ENCODE results near the gene PALLD.
"Not testable (repeated sequence)": the region's sequence is repeated elsewhere in the genome, so short reads cannot be mapped to it uniquely, and the experiment has no call there.

Gene PALLD

GRCh38 chr4:168496834-168497233, at the start of gene PALLD:
TSS of gene PALLD (plus strand) at chr4:168497052.
- no peak for DNase-seq

GRCh38 chr4:168449063-168449462, 47.8 kb upstream of the PALLD start:
- not testable (repeated sequence) for DNase-seq

GRCh38 chr4:168449719-168450452, 47.0 kb upstream of the PALLD start:
- no peak for DNase-seq

- DNase-seq: no peak
Measured at GRCh38 chr4:168451331-168451730, 45.5 kb upstream of the PALLD start.

GRCh38 chr4:168451744-168452390, 45.0 kb upstream of the PALLD start:
- no peak for DNase-seq

- DNase-seq: no peak
Measured at GRCh38 chr4:168453146-168453545, 43.7 kb upstream of the PALLD start.

GRCh38 chr4:168458256-168458655, 38.6 kb upstream of the PALLD start:
- DNase-seq: not testable (repeated sequence)

GRCh38 chr4:168461821-168462220, 35.0 kb upstream of the PALLD start:
- no peak for DNase-seq

- DNase-seq: no peak
Measured at GRCh38 chr4:168472920-168473319, 23.9 kb upstream of the PALLD start.

GRCh38 chr4:168474660-168475320, 22.1 kb upstream of the PALLD start:
- DNase-seq: no peak

- DNase-seq: peak; percentile 56
Measured at GRCh38 chr4:168475745-168476144, 21.1 kb upstream of the PALLD start.

- DNase-seq: no peak
Measured at GRCh38 chr4:168478868-168479267, 18.0 kb upstream of the PALLD start.

- peak; percentile 50 for DNase-seq
Measured at GRCh38 chr4:168480931-168481611, 15.8 kb upstream of the PALLD start.

GRCh38 chr4:168483811-168484210, 13.0 kb upstream of the PALLD start:
- no peak for DNase-seq

GRCh38 chr4:168484626-168485025, 12.2 kb upstream of the PALLD start:
- DNase-seq: no peak

- DNase-seq: no peak
Measured at GRCh38 chr4:168485156-168485910, 11.5 kb upstream of the PALLD start.

- no peak for DNase-seq
Measured at GRCh38 chr4:168486912-168487281, 10.0 kb upstream of the PALLD start.

GRCh38 chr4:168487282-168488035, 9.4 kb upstream of the PALLD start:
- no peak for DNase-seq

- DNase-seq: no peak
Measured at GRCh38 chr4:168488869-168489274, 8.0 kb upstream of the PALLD start.

GRCh38 chr4:168489616-168490015, 7.2 kb upstream of the PALLD start:
- DNase-seq: no peak

- no peak for DNase-seq
Measured at GRCh38 chr4:168490711-168491110, 6.1 kb upstream of the PALLD start.

- DNase-seq: no peak
Measured at GRCh38 chr4:168491563-168491962, 5.3 kb upstream of the PALLD start.

Data from CD4-positive, alpha-beta T cell treated with Interleukin-6 for 4 hours (primary cell).